Cardiac septum (tissue), 1 donor: ENCODE data around the gene IGDCC3. TPM values are rescaled to one million over a fixed set of nuclear protein-coding genes. Genes with fewer than 3 reads are reported as not detected.
A peak's percentile ranks its signal among the peaks of the same experiment; 100 is the strongest.

Experiments used
- DNase-seq: peaks from one replicate; pipeline ENCODE4 v3.0.0-alpha.2; 2020; ENCODE audit warnings: low spot score
- intact Hi-C: fragments of 100-400 bp; cut with DNase I; formaldehyde crosslinking; loops from one replicate; pipeline ENCODE4 v1.14.0; 2022
- long read RNA-seq: library from polyadenylated mRNA; unstranded; transcript quantifications from one replicate; pipeline ENCODE4 v2.0.0, GENCODE V29; 2021
- total RNA-seq: library from RNA; stranded (reverse); fragmentation: NEBNext Ultra II Directional; extraction: Animal tissue kit (Norgen Biotek cat#: 25700); gene quantifications from one replicate; pipeline ENCODE4 v1.2.1, GENCODE V29; 2021
- donor health status: DM: no; HTN: no; CAD: no.

The IGDCC3 gene
- not detected for total RNA-seq
- long read RNA-seq, result 0 reads

DNA sequence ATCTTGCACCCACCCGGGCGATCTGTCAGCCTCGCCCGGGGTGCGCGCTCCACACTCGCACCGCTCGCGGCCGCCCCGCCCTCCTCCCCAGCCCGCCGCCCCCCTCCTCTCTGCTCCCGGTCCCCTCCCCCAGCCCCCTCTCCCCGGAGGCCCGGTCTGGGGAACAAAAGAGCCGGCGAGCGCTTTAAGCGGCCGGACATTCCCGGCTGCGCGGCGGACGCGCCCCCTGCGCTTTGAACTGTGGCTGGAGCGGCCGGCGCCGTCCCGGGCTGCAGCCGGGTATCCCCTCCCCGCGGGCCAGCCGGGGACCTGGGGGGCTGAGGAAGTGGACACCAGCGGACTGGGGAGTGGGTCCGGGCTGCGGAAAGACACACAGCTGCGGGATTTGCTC lies at the start of gene IGDCC3:
TSS of gene IGDCC3 (minus strand) at position 27 of the 391 bp plus-strand sequence. CDS start 214 bp downstream, outside the sequence.
- intact Hi-C loops, result no loop called here
- no peak for DNase-seq

DNA sequence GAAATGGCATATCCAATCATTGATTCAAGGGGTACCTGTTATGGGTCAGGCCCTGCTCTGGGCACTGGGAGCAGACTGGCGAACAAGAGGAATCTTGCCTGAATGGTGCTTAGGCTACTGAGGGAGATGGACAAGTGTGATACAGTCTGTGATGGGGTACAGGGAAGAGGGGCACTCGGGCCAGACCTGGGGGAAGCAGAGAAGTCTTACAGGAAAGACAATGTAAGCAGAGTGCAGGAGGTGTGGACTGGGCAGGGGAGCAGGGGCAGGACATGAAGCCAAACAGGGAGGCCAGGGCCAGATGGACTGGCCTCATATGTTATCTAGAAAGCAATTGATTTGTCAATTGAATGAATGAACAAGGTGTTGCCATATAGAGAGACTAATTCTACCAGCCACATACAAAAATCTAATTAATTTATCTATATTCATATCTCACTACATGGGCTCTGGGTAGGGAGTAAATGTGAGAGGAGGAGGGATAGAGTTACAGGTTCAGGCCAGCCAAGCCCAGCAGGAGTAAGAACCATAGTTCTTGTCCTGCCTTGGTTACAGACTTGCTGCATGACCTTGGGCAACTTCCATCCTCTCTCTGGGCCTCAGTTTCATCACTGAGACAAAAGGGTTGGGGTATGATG lies 48.5 kb upstream of the IGDCC3 start:
- DNase-seq, result peak; percentile 44
- intact Hi-C loops, result no loop called here

DNA sequence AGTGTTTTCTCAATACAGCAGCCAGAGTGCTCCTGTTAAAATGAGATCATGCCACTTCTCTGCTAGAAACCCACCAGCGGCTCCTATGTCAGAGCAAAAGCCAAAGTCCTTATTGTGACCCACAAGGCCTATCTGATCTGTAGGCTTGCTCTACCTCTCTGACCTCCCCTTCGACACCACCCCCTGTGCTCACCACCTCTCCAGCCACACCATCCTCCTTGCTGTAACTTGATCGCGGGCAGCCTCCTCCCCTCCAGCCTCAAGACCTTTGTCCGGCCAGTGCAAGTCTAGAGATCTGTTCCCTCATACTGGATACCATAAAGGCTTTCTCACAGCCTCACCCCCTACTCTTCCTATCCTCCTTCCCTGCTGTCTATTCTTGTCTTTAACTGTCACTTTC lies 46.9 kb upstream of the IGDCC3 start:
- intact Hi-C loops, result no loop called here
- DNase-seq, result peak; percentile 41

DNA sequence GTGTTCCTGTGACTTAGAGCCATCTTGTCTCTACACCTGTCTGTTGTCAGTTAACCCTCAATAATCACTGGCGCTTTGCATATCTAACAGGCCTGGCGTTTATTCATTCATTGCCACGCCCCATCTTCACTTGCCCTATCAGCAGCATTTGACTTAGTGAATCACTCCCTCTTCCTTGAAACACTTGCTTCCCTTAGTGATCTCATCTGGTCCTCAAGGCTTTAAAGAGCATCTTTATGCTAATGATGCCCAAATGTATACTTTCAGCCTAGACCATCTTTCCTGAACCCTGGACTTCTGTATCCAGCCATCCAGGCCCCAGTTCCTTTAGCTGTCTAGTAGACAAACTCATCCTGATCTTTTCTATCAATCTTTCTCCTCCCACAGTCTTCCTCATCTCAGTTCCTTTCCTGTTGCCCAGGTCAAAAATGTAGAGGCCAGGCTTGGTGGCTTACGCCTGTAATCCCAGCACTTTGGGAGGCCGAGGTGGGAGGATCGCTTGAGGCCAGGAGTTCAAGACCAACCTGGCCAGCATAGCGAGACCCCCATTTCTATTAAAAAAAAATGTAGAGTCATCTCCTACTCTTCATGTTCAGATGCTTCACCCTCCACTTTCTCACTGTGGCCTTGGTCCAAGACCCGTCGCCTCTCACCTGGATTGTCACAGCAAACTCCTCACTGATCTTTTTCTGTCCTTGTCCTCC lies 46.3 kb upstream of the IGDCC3 start:
- intact Hi-C loops, result no loop called here
- DNase-seq, result no peak

DNA sequence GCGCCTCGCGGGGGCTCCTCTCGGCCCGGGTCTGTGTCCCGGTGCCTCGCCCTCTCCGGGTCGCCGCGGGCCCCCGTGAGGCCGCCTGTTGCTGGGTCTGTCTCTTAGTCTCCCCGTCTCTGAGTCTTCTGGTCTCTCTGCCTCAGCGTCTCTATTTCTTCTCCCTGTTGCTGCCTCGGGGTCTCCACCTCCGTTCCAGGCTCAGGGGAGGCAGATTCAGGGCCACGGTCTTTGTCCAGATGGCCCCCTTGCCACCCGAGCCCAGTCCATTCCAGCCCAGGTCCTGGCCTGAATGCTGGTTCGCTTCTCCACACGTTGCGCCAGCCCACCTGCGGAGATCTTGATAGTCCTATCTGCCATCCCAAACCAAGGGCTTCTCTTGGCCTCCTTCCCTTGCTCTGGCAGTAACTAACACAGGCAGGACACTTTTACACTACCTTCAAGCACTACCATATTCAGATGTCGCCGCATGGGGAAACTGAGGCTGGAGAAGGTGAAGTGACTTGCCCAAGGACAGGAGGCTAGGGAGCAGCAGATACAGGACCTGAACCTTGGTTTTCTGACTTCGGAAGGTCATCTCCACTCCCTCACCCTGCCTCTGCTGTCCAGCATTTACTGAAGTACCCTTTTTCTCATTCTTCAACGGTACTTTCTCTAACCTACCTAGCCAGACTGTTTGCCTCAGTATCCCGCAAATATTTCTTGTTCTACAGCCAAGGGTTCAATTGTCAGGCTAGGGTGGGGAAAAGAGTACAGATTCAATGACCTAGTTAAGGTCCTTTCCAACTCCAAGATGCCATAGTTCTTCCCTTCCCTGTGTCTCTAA lies 45.6 kb upstream of the IGDCC3 start:
- peak; percentile 51 for DNase-seq
- intact Hi-C loops, result no loop called here

DNA sequence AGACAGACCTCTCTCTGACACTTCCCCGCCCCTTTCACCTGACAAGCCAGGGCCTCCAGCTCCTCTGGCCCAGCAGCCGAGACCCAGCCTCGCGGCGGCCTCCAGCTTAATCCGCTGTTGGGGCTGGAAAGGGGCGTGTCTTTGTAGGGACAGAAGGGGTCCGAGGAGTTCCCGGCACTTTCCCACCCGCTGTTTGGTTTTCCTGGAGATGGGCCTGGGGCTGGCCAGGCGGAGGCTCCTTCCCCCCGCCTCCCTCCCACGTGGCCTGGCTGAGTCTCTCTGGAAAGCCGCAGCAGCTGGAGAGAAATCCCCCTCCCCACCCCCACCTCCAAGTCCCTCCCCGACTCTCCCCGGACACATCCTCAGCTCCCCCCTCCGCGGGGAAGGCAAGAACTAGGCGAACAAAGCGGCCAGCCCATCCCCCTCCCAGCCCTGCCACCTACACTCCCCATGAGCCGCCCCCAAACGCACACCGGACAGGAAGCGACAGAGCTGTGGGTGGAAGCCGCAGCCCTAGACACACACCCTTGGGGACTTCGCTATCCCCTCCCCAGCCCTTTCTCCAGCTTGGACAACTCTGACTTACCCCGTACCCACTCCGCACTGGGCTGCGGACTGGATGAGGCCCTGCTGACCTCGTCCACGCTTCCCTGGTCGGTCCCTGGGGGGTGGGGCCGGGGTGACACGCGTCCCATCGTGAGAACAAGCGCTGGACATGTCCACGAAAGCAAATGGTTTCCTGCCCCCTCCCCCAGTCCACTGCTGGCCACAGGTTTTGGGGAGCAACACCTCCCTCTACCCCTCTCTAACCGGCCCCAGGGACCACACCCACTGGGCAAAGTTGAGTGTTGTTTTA lies 43.8 kb upstream of the IGDCC3 start:
- intact Hi-C loops, result no loop called here
- peak; percentile 72 for DNase-seq

DNA sequence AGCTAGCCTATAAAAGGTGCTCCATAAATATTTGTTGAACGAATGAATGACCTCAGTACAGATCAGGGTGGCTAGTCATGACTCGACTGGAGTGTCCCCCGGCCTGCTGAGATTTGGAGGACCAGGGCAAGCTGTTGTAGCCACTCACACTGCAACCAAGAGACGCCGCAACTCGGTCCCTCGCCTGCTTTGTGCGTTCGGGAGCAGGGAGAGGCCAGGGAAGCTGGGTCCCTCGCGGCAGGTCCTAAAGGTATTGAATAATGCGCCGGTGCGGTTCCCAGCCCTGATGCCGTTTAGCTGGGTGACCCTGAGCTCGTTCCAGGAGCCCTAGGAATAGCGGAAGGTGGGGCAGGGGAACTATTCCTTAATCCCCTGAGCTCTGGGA lies 43.2 kb upstream of the IGDCC3 start:
- intact Hi-C loops, result no loop called here
- peak; percentile 53 for DNase-seq

DNA sequence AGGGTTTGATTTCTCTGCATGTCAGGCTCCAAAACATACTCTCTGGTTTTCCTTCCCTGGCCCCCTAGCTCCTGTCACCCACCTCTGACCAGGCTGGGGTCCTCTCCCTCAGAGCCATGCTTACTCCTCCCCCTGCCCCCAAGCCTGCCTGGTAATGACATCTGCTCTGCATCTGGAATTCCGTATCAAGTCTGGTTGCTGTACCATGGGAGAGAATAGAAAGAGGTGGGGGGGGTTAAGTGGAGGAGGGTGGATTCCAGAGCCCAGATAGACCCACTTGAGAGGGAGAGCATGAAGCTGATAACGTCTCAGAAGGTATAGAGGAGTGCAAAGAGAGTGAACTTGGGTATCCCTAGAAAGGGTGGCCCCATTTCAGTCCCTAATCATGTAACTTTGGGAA lies 40.8 kb upstream of the IGDCC3 start:
- intact Hi-C loops, result no loop called here
- no peak for DNase-seq

DNA sequence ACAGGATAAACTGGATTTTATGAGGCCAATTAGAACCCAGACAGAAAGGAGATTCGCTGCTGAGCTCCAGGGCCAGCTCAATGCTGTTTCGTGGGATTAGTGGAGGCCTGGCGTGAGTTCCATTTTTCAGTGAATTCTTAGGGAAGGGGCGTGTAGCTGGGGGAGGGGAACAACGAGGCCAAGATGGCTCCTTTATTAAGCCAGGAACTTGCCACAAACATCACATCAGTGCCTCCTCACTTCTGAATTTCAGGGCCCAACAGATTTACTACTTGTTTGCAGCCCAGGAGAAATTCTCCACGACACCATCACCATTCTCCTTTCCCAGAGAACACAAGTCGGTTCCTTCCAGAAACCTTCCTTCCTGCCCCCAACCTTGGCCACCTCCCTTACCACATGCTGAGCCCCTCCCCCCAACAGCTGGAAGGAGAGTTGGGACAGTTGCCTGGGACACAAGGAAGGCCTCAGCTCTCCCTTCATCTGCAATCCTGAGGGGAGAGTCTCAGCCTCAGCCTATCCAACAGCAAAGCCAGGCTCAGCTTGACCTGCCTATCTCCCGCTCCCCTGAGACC lies 39.1 kb upstream of the IGDCC3 start:
- intact Hi-C loops, result no loop called here
- DNase-seq, result no peak

DNA sequence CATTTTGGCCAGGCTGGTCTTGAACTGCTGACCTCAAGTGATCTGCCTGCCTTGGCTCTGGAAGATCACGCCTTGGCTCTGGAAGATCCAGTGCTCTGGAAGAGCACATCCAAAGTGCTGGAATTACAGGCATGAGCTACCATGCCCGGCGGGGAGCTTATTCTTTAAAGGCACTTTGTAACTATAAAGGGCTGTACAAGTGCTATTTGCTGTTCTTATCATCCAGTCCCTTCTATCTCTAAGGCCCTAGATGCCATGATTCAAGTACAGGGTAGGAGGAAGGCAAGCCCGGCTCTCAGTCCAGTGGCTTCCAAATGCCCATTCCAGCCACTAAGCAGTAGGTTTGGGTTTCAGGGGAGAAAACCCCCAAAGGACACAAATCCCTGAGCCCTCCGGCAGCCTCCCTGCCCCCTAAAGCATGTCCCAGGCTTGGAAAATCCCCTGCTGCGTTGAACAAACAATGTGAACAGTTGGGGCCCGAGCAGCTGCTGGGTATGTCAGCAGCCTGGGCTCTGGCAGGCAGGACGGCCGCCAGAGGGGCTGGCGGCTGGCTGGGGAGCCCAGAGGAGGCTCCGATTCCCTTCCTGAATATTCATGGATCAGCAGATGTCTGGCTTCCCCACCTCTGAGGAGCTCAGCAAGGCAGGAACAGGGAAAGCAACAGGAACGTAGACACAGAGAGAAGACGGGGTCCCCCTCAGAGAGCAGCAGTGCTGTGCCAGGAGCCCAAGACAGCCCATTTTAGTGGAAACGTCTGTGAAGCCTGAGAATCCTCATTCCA lies 37.2 kb upstream of the IGDCC3 start:
- DNase-seq, result no peak
- intact Hi-C loops, result no loop called here

DNA sequence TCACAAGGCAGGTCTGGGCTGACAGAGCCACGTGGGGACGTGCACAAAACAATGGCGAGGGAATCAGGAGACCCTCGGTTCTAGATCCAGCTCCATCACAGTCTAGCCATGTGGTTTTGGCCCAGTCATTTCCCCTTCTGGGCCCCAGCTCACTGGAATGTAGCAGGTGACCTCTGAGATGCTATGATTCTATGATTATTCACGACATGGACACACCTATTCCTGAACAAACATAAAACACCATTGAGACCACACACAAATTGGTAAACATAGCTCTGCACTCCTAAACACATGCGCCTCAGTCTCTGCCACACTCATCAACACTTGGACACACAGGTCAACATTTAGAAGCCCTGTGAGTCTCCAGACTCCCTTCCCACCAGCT lies 36.0 kb upstream of the IGDCC3 start:
- DNase-seq, result no peak

DNA sequence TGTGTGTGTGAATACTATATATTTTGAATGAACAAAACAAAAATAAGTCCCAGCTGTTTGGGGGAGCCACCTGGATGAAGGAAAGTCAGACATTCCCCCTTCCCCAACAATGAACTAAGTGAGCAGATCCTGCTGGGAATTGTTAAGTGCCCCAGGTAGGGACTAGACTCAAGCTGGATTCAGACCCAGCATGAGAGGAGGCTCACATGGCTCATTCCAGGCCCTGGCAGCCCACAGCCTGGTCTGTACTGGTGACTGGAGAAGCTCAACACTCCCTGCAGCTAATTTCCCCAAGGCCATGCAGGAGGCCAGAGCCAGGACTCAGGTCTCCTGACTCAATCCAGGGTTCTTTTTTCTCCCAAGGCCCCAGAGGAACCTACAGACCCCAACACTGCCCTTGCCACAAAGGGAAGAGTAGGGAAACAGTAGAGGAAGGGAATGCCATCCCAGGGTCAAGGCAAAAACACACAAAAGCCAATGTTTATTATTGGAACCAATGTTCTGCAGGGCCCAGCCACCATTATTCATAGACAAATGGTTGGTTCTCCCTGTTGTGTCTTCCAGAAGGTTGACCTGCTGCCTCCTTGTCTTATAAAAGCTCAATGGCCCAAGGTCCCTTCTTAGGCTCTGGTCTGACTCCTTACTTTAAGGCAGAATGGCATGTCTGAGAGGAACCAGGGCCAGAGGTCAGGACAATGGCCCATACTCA lies 35.4 kb upstream of the IGDCC3 start:
- DNase-seq, result no peak
- intact Hi-C loops, result no loop called here

More for the DNA sequence above, 36.0 kb upstream of the IGDCC3 start:
- intact Hi-C loops, result no loop called here

DNA sequence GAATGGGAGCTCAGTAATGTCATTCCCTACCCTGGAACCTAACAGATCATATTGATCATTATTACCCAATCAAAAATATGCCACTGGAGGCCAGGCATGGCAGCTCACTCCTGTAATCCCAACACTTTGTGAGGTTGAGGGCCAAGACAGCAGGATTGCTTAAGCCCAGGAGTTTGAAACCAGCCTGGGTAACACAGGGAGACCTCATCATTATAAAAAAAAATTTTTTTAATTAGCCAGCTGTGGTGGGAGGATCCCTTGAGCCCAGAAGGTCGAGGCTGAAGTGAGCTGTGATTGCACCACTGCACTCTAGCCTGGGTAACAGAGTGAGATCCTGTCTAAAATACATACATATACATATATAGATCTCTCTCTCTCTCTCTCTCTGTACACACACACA lies 34.8 kb upstream of the IGDCC3 start:
- no peak for DNase-seq
- intact Hi-C loops, result no loop called here

DNA sequence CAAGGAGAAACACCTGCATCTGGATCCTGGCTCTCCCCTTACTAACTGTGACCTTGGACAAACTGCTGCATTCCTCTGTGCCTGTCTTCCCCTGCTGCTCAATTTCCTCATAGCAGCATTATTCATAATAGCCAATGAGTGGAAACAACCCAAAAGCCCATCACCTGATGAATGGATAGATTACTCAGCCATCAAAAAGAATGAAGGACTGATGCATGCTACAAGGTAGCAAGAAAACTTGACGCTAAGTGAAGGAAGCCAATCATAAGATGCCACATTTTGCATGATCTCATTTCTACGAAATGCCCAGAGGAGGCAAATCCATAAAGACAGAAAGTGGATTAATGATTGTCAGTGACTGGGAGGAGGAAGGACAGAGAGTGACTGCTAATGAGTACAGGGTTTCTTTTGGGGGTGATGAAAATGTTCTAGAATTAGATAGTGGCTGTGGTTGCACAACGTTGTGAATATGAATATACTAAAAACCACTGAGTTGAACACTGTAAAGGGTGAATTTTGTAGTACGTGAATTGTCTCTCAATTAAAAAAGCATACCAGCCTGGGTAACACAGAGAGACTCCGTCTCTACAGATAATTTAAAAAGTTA lies 33.8 kb upstream of the IGDCC3 start:
- intact Hi-C loops, result no loop called here
- no peak for DNase-seq

DNA sequence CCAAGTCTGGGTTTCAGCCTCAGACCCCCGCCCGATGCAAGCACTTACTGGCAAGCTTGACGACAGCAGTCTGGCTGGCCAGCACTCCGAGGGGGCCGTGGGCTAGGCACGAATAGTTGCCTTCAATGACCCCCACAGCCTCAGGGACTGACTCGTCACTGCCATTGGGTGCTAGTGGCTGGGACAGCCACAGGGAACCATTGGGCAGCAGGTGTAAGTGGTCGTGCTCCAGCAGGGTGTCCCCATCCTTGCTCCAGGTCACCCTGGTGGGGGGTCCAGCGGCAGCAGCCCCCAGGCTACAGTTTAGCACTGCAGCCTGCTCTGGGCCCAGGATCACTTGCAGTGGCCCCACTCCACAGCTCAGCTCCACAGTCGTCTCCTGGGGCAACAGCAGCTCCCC lies 33.2 kb upstream of the IGDCC3 start:
- intact Hi-C loops, result no loop called here
- DNase-seq, result no peak

DNA sequence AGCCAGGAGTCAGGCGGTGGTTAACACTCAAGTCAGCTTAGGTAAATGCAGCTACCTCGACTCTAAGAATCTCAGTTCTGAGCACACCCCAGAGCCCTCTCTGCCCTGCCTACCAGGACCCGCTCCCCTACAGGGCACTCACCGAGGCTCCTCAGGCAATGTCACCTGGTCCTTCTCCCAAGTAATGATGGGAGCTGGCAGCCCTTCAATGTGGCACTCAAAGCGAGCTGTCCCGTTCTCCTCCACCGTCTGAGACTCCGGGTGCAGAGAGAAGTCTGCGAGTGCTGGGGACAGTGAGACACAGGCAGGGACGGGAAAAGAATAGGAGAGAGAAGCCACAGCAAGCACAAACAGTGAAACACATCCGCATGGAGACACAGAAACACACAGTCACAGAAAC lies 32.2 kb upstream of the IGDCC3 start:
- no peak for DNase-seq
- intact Hi-C loops, result no loop called here

DNA sequence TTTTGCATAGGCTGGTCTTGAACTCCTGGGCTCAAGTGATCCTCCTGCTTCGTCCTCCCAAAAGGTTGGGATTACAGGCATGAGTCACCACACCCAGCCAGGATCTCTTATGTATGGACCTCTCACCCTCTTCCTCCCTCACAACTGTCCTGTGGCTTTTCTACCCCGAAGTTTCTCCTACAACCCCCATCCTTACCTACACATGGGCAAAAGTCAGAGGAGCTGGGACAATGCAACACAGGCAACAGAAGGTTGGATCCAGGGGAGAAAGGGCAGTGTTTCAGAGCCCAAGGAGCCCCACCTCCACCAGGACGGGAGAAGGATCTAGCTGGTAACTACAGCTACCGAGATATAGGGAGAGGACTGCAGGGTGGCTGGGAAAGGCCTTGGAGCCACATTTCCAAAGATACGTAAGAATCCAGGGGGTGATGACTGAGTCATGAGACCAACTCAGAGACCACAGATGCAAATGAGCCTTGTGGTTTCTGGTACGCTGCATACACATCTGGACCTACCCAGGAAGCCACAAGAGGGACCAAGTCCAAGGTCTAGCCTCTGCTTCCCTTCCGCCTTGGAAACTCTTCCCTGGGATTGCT lies 31.3 kb upstream of the IGDCC3 start:
- no peak for DNase-seq
- intact Hi-C loops, result no loop called here
